ENCODE results near the gene TROAP. TPM values are rescaled to one million over a fixed set of nuclear protein-coding genes. Genes with fewer than 3 reads are reported as not detected.

Gene TROAP
- total RNA-seq, 2 donors from 2014 or later, result 11.8 to 51.8 TPM

DNA sequence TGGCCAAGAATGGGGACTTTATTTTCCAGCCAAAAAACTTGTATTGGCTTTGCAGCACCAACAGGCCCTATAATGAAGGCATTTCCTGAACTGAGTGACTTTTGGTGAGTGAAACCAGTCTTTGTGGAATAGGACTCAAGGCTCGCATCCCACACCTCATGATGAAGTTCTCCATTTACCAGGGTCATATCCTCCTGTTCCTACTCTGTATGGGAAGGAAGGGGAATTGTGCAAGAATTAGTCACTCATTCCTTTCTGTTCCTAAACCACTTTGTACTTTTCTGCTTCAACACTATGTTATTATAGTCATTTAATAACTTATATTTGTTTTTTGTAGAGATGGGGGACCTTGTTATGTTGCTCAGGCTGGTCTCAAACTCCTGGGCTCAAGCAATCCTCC, 41.9 kb downstream of the TROAP start:
- intact Hi-C loops (cut with DNase I), result no loop called here
- Histone ChIP-seq H3K36me3 (no peaks in the 10 kb centered on the region), H3K27me3 (no peaks in the 10 kb centered on the region), H3K9ac (ENCODE audit: low read depth in 2 of 2, low read length in 2 of 2) (no peak overlapping the region), H3K4me3 (no peak overlapping the region), H3K9me3 (no peaks in the 10 kb centered on the region), H3K27ac (no peak overlapping the region), H3K4me1 (peaks cover 5% of the 10 kb centered on the region)
- TF ChIP-seq, protein P1, sequence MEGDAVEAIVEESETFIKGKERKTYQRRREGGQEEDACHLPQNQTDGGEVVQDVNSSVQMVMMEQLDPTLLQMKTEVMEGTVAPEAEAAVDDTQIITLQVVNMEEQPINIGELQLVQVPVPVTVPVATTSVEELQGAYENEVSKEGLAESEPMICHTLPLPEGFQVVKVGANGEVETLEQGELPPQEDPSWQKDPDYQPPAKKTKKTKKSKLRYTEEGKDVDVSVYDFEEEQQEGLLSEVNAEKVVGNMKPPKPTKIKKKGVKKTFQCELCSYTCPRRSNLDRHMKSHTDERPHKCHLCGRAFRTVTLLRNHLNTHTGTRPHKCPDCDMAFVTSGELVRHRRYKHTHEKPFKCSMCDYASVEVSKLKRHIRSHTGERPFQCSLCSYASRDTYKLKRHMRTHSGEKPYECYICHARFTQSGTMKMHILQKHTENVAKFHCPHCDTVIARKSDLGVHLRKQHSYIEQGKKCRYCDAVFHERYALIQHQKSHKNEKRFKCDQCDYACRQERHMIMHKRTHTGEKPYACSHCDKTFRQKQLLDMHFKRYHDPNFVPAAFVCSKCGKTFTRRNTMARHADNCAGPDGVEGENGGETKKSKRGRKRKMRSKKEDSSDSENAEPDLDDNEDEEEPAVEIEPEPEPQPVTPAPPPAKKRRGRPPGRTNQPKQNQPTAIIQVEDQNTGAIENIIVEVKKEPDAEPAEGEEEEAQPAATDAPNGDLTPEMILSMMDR (IDR thresholded peaks at IDR 0.05), result no peak
- no peak for DNase-seq

DNA sequence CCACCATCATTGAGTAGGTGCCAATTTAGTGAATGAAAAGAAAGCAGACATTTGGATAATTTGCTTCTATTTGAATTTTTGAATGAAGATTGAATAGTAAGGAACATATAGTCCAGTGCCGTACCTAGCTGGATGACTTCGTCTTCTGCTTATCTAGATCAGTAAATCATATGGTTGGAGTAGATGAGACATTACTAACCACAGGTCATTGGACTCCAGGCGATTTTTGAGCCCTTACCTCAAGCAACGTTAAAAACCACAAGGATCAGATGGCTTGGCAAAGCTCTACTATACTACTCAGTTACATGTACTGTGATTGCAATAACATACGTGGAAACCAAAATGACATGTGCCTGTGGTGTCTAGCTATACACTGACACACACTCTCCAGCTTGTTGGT, 42.5 kb downstream of the TROAP start:
- H3K9me3 ChIP-seq, result no peaks in the 10 kb centered on the region
- DNase-seq, result no peak
- H3K9ac ChIP-seq (ENCODE audit: low read depth in 2 of 2, low read length in 2 of 2), result no peak overlapping the region
- TF ChIP-seq, protein P1 (IDR thresholded peaks at IDR 0.05), result no peak
- H3K4me1 ChIP-seq, result peaks cover 5% of the 10 kb centered on the region
- no peak overlapping the region for H3K4me3 ChIP-seq
- H3K27me3 ChIP-seq, result no peaks in the 10 kb centered on the region
- no peak overlapping the region for H3K27ac ChIP-seq
- H3K36me3 ChIP-seq, result no peaks in the 10 kb centered on the region
- intact Hi-C loops (cut with DNase I), result no loop called here

DNA sequence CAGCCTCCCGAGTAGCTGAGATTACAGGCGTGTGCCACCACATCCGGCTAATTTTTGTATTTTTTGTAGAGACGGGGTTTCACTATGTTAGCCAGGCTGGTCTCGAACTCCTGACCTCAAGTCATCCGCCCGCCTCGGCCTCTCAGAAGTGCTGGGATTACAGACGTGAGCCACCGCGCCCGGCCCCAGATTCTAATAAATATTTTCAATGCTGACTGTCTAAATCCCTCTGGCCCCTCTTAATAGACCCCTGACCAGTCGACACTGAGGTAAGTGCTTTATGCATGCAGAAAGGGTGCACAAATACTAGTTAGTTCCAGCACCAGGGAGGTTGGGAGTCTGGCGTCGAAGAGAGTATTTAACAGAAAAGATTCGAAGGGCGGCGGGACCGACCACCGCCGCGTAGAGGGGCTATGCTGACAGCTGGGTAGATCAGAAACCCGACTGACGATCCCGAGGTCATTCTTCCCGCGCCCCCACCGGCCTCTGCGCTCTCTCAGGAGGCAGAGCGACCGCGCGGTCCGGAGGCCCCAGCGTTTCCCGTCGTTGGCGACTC, 43.1 kb downstream of the TROAP start:
- intact Hi-C loops (cut with DNase I), result no loop called here
- H3K9ac ChIP-seq (ENCODE audit: low read depth in 2 of 2, low read length in 2 of 2), result peak overlapping the region; percentile 88 to 94
- H3K9me3 ChIP-seq, result no peaks in the 10 kb centered on the region
- H3K4me3 ChIP-seq, result peak overlapping the region; percentile 85
- no peaks in the 10 kb centered on the region for H3K36me3 ChIP-seq
- TF ChIP-seq, protein P1 (IDR thresholded peaks at IDR 0.05), result no peak
- DNase-seq, result peak; percentile 26
- peak overlapping the region; percentile 83 for H3K27ac ChIP-seq
- H3K4me1 ChIP-seq, result peaks cover 5% of the 10 kb centered on the region
- no peaks in the 10 kb centered on the region for H3K27me3 ChIP-seq

DNA sequence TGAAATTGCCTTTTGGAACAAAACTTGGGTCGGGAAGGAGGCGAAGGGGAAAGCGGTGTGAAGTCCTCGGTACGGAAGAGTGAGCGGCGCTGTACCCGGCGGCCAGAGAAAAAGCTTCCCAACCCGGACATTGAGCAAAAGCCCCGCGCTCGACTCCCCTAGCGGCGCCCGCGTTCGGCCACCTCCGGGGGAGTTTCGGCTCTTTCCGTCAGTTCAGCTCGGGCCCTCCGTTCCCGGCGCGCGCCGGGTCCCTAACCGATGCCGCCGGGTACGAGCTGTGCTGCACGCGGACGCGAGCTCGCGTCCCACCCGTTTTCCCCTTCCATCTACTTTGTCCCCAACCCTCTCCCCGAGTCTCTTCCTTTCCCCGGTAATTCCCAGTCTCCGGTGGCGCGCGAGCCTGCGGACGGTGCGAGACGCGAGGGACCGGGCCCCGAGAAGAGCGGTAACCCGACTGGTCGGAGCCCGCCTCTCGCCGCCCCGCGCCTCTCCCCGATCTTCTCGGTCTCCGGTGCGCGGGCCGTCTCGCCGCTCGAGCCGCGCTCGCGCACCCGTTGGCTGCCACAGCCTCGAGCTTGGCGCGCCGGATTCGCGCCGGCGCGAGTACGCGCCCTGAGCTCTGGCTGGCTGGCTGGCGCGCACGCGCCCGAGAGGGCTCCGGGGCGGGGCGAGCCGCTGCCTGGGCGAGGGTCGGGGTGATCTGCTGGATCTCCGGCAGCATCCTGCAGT, 43.8 kb downstream of the TROAP start:
- Histone ChIP-seq H3K27me3 (no peaks in the 10 kb centered on the region), H3K4me1 (peaks cover 5% of the 10 kb centered on the region), H3K4me3 (peak overlapping the region; percentile 85), H3K9me3 (no peaks in the 10 kb centered on the region), H3K9ac (ENCODE audit: low read depth in 2 of 2, low read length in 2 of 2) (peak overlapping the region; percentile 88 to 94), H3K27ac (peak overlapping the region; percentile 83), H3K36me3 (no peaks in the 10 kb centered on the region)
- TF ChIP-seq, protein P1 (IDR thresholded peaks at IDR 0.05), result no peak
- intact Hi-C loops (cut with DNase I), result no loop called here
- peak; percentile 90 for DNase-seq

DNA sequence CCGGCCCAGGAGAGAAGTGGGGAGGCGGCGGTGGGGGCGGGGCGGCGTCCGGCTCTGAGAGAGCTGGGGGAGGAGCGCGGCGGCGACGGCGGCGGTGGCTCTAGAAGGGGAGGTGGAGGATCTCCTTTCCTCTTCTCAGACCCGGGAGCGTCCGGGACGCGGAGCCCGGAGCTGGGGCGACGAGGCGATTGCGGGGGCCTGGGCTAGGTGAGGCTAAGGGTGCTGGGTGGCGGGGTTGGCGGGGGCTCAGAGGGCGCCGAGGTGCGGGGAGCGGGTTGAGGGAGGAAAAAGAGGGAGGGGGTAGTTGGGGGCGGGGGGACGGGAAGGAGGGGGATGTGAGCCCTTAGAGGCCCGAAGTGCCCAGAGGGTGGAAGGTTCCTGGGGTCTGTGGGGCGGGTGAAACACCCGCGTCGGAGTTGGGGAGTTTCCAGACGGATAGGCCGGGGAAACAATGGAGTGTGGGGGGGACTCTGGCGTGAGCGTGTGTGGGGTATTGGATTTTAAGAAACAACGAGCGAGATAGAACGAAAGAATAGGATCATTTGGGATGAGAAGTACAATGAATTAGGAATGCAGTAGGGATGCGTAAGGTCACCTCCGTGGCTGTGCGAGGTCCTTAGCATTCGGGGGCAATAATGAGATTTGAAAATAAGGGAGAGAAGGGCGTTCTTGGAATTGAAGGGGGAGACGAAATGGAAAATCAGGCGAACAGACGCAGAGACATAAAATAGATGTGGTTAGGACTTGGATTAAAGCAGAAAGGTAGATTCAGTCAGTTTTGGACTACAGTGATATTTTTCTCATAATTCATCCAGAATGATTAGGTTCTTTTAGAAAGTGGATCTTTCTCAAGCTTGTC, 44.6 kb downstream of the TROAP start, which contains the start of gene SPATS2:
Gene SPATS2, plus strand, starts transcription at position 82 of the 859 bp plus-strand sequence. CDS start 93,551 bp downstream, outside the sequence.
- H3K27ac ChIP-seq, result peak within 1 kb of the TSS; percentile 83
- H3K36me3 ChIP-seq, result no peaks in the 10 kb centered on the region
- no peaks in the 10 kb centered on the region for H3K9me3 ChIP-seq
- peak within 1 kb of the TSS; percentile 85 for H3K4me3 ChIP-seq
- H3K4me1 ChIP-seq, result peaks cover 5% of the 10 kb centered on the region
- intact Hi-C loops (cut with DNase I), result no loop called here
- DNase-seq, result peak; percentile 94
- H3K27me3 ChIP-seq, result no peaks in the 10 kb centered on the region
- TF ChIP-seq, protein P1 (IDR thresholded peaks at IDR 0.05), result no peak
- H3K9ac ChIP-seq (ENCODE audit: low read depth in 2 of 2, low read length in 2 of 2), result peak within 1 kb of the TSS; percentile 88 to 94
